ENCODE measurements around the gene CDKL5. TPM values are rescaled to one million over a fixed set of nuclear protein-coding genes. Genes with fewer than 3 reads are reported as not detected.

Gene CDKL5
- total and polyA plus RNA-seq, 7 donors = 0.42 to 3.8 (median 1.6) TPM

GRCh38 chrX:18591834-18592233, 166.4 kb downstream of the CDKL5 start:
- intact Hi-C loops (cut with DNase I) = no loop called here
- Histone ChIP-seq H3K4me1 (no peaks in the 10 kb centered on the region), H3K36me3 (ENCODE audit: insufficient read depth in 1 of 2, low read depth in 1 of 2) (no peaks in the 10 kb centered on the region), H3K27ac (no peak overlapping the region), H3K27me3 (ENCODE audit: insufficient read depth in 3 of 3, low read length in 2 of 3) (peaks cover 0 to 5% (median 0%) of the 10 kb centered on the region in 3 donors), H3K9me3 (no peaks in the 10 kb centered on the region), H3K4me3 (no peak overlapping the region)
- 79 to 85% (median 84%) methylated on average over 2 of the region's 2 CpGs for WGBS, 3 donors
- TF ChIP-seq, protein P1, sequence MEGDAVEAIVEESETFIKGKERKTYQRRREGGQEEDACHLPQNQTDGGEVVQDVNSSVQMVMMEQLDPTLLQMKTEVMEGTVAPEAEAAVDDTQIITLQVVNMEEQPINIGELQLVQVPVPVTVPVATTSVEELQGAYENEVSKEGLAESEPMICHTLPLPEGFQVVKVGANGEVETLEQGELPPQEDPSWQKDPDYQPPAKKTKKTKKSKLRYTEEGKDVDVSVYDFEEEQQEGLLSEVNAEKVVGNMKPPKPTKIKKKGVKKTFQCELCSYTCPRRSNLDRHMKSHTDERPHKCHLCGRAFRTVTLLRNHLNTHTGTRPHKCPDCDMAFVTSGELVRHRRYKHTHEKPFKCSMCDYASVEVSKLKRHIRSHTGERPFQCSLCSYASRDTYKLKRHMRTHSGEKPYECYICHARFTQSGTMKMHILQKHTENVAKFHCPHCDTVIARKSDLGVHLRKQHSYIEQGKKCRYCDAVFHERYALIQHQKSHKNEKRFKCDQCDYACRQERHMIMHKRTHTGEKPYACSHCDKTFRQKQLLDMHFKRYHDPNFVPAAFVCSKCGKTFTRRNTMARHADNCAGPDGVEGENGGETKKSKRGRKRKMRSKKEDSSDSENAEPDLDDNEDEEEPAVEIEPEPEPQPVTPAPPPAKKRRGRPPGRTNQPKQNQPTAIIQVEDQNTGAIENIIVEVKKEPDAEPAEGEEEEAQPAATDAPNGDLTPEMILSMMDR (IDR thresholded peaks at IDR 0.05) = no peak
- ATAC-seq (no peak), DNase-seq (no peak)

- DNase-seq = no peak
- peaks cover 0 to 5% (median 0%) of the 10 kb centered on the region in 3 donors for H3K27me3 ChIP-seq (ENCODE audit: insufficient read depth in 3 of 3, low read length in 2 of 3)
- H3K27ac ChIP-seq = no peak overlapping the region
- TF ChIP-seq, protein P1 (IDR thresholded peaks at IDR 0.05) = no peak
- 83 to 100% (median 99%) methylated on average over 2 of the region's 2 CpGs for WGBS, 3 donors
- H3K9me3 ChIP-seq = no peaks in the 10 kb centered on the region
- H3K4me1 ChIP-seq = no peaks in the 10 kb centered on the region
- no peak for ATAC-seq
- no peak overlapping the region for H3K4me3 ChIP-seq
- H3K36me3 ChIP-seq (ENCODE audit: insufficient read depth in 1 of 2, low read depth in 1 of 2) = no peaks in the 10 kb centered on the region
- intact Hi-C loops (cut with DNase I) = no loop called here
These were observed 168.7 kb downstream of the CDKL5 start for GRCh38 chrX:18594079-18594478.

GRCh38 chrX:18596096-18596495, 170.7 kb downstream of the CDKL5 start:
- Histone ChIP-seq H3K36me3 (ENCODE audit: insufficient read depth in 1 of 2, low read depth in 1 of 2) (no peaks in the 10 kb centered on the region), H3K4me1 (no peaks in the 10 kb centered on the region), H3K4me3 (no peak overlapping the region), H3K27ac (no peak overlapping the region), H3K9me3 (no peaks in the 10 kb centered on the region), H3K27me3 (ENCODE audit: insufficient read depth in 3 of 3, low read length in 2 of 3) (peaks cover 0 to 5% (median 0%) of the 10 kb centered on the region in 3 donors)
- WGBS, 3 donors = 40 to 72% (median 47%) methylated on average over 4 of the region's 4 CpGs
- ATAC-seq (peak in 2 of 4 donors; percentile 36 to 44), DNase-seq (no peak)
- intact Hi-C loops (cut with DNase I) = no loop called here
- TF ChIP-seq, protein P1 (IDR thresholded peaks at IDR 0.05) = no peak

- 79 to 100% (median 91%) methylated on average over 2 of the region's 2 CpGs for WGBS, 3 donors
- H3K4me3 ChIP-seq = no peak overlapping the region
These were observed 173.0 kb downstream of the CDKL5 start for GRCh38 chrX:18598413-18598812.

More at GRCh38 chrX:18598413-18598812, 173.0 kb downstream of the CDKL5 start:
- no peaks in the 10 kb centered on the region for H3K9me3 ChIP-seq
- H3K36me3 ChIP-seq (ENCODE audit: insufficient read depth in 1 of 2, low read depth in 1 of 2) = no peaks in the 10 kb centered on the region
- intact Hi-C loops (cut with DNase I) = no loop called here
- H3K27me3 ChIP-seq (ENCODE audit: insufficient read depth in 3 of 3, low read length in 2 of 3) = peaks cover 0 to 5% (median 0%) of the 10 kb centered on the region in 3 donors
- TF ChIP-seq, protein P1 (IDR thresholded peaks at IDR 0.05) = no peak
- DNase-seq (no peak), ATAC-seq (no peak)
- no peak overlapping the region for H3K27ac ChIP-seq
- H3K4me1 ChIP-seq = no peaks in the 10 kb centered on the region
